Smooth muscle cell (in vitro differentiated cells): Measurements from ENCODE around the gene STK24. TPM values are rescaled to one million over a fixed set of nuclear protein-coding genes. Genes with fewer than 3 reads are reported as not detected.
"Not testable (repeated sequence)": the region's sequence is repeated elsewhere in the genome, so short reads cannot be mapped to it uniquely, and the experiment has no call there.

Experiments used
- DNase-seq: peaks from one replicate; lab custom pipeline; 2025; ENCODE audit not compliant: unreplicated experiment; lab: John Stamatoyannopoulos, UW
- H2AFZ ChIP-seq: fragments of 200-600 bp; sonication (generic); 2 replicates; pipeline ENCODE4 v1.6.0; 2016; ENCODE audit warnings: antibody characterized with exemption, low read depth, mild to moderate bottlenecking
- H3F3A ChIP-seq: fragments of 200-600 bp; sonication (generic); 2 replicates; pipeline ENCODE4 v1.6.0; 2017; ENCODE audit warnings: antibody characterized with exemption, low read depth
- H3K27ac ChIP-seq: fragments of 200-600 bp; sonication (generic); 2 replicates; pipeline ENCODE4 v1.5.1; 2016; ENCODE audit warnings: low read depth, mild to moderate bottlenecking
- H3K27me3 ChIP-seq: fragments of 200-600 bp; sonication (generic); 2 replicates; pipeline ENCODE4 v1.6.1; 2016; ENCODE audit warnings: low read depth, mild to moderate bottlenecking
- H3K36me3 ChIP-seq: fragments of 200-600 bp; sonication (generic); 2 replicates; pipeline ENCODE4 v1.5.1; 2016; ENCODE audit warnings: low read depth
- H3K4me1 ChIP-seq: fragments of 200-600 bp; sonication (generic); 2 replicates; pipeline ENCODE4 v1.5.1; 2016; ENCODE audit warnings: low read depth
- H3K4me2 ChIP-seq: fragments of 200-600 bp; sonication (generic); 2 replicates; pipeline ENCODE4 v1.6.0; 2016; ENCODE audit warnings: mild to moderate bottlenecking
- H3K4me3 ChIP-seq: fragments of 200-600 bp; sonication (generic); 2 replicates; pipeline ENCODE4 v1.5.1; 2016; ENCODE audit warnings: mild to moderate bottlenecking
- H3K79me2 ChIP-seq: fragments of 200-600 bp; sonication (generic); 2 replicates; pipeline ENCODE4 v1.6.0; 2016; ENCODE audit warnings: low read depth, mild to moderate bottlenecking
- H3K9ac ChIP-seq: fragments of 200-600 bp; sonication (generic); 2 replicates; pipeline ENCODE4 v1.6.0; 2016; ENCODE audit warnings: low read depth
- H3K9me3 ChIP-seq: fragments of 200-600 bp; sonication (generic); replicated peaks from 2 replicates; pipeline ENCODE4 v1.5.1; 2016; ENCODE audit warnings: low read depth
- H4K20me1 ChIP-seq: fragments of 200-600 bp; sonication (generic); 2 replicates; pipeline ENCODE4 v1.6.0; 2016; ENCODE audit warnings: low read depth
- WGBS: methylation state at CpG from one replicate; pipeline ENCODE4 v1.1.7; 2016; ENCODE audit warnings: low lambda C conversion rate; 5-methylcytosine and 5-hydroxymethylcytosine counted together
- polyA plus RNA-seq: library from polyadenylated mRNA; unstranded; fragments of >200 nt; fragmentation: Nextera tagmentation; extraction: Ambion mirVana; gene quantifications from 2 replicates; pipeline ENCODE4 v1.2.1, GENCODE V29; 2016
- total RNA-seq: library from RNA; depleted of rRNA; stranded (reverse); fragments of >200 nt; gene quantifications from 2 replicates; pipeline ENCODE4 v1.2.3, GENCODE V29; 2014
- TF ChIP-seq, protein P1 (sequence below): fragments of 200-600 bp; sonication (generic); IDR thresholded peaks from 2 replicates; pipeline ENCODE4 v1.5.1; 2017; ENCODE audit warnings: borderline replicate concordance, mild to moderate bottlenecking, antibody characterized with exemption; ENCODE audit not compliant: insufficient read depth, poor library complexity, severe bottlenecking

Gene STK24
- total and polyA plus RNA-seq, 2 experiments from 2014 or later: 80.2 to 89.1 TPM

DNA sequence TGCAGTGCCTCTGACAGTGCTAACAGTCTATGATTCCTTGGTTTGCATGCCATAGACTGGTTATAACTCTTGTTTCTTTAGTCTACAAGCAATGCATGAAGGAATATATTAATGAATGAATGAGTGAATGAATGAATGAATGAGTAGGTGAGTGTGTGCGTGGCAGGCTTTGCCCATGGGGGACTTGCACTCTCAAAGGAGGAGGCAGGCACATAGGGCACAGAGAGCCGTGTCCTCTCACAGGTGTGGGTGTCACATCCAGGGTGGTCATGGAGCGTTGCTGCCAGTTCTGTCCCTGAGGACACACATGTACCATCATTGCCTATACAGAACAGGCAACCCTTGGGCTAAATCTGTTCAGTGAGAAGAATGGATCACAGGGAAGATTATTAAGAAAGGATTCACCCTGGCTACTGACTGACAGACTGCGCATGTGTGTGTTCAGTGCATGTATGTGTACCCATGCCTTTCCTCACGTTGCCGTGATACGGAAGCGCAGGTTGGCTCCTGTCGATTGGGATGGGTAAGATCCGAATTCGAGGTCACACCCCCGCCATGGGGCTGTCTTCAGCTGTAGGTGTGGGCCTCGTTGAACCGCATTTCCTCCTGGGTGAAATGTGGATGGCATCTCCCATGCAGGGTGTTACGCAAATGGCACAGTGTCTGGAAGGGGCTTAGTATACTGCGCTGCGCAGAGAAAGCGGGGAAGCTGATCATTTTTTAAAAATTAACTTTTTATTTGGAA, 161.4 kb downstream of the STK24 start:
- H3K4me1 ChIP-seq: no peaks in the 10 kb centered on the region
- H3K4me2 ChIP-seq: no peak overlapping the region
- TF ChIP-seq, protein P1, sequence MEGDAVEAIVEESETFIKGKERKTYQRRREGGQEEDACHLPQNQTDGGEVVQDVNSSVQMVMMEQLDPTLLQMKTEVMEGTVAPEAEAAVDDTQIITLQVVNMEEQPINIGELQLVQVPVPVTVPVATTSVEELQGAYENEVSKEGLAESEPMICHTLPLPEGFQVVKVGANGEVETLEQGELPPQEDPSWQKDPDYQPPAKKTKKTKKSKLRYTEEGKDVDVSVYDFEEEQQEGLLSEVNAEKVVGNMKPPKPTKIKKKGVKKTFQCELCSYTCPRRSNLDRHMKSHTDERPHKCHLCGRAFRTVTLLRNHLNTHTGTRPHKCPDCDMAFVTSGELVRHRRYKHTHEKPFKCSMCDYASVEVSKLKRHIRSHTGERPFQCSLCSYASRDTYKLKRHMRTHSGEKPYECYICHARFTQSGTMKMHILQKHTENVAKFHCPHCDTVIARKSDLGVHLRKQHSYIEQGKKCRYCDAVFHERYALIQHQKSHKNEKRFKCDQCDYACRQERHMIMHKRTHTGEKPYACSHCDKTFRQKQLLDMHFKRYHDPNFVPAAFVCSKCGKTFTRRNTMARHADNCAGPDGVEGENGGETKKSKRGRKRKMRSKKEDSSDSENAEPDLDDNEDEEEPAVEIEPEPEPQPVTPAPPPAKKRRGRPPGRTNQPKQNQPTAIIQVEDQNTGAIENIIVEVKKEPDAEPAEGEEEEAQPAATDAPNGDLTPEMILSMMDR: no peak
- H3K27me3 ChIP-seq: no peaks in the 10 kb centered on the region
- H3K4me3 ChIP-seq: no peak overlapping the region
- no peak overlapping the region for H3K27ac ChIP-seq
- H3K9me3 ChIP-seq: no peaks in the 10 kb centered on the region
- no peaks in the 10 kb centered on the region for H3K36me3 ChIP-seq
- H3K79me2 ChIP-seq: no peaks in the 10 kb centered on the region
- WGBS: 98% methylated on average over 18 of the region's 18 CpGs
- H2AFZ ChIP-seq: no peak overlapping the region
- H3F3A ChIP-seq: no peaks in the 10 kb centered on the region
- H3K9ac ChIP-seq: no peak overlapping the region
- no peak for DNase-seq
- H4K20me1 ChIP-seq: no peaks in the 10 kb centered on the region

DNA sequence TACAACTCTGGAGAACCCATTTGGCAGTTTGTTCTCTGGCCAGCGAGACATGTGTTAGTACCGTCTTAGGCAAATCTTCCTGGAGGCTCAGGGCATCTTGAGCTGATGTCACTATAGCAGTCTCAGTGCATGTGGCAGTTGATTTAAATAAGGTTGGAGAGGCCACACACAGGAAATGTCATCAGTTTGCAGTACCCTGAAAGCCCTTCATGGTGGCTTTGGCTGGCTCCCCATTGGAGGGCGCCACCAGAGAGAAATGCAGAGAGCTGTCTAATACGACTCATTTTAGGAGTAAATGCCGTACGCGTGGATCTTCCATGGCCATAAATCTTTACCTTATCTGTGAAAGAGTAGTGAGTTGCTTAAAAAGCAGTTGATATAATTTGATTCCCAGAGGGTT, 163.1 kb downstream of the STK24 start:
- no peaks in the 10 kb centered on the region for H4K20me1 ChIP-seq
- no peak overlapping the region for H3K9ac ChIP-seq
- no peak overlapping the region for H3K4me3 ChIP-seq
- no peak for DNase-seq
- H3K27ac ChIP-seq: no peak overlapping the region
- H3K4me2 ChIP-seq: no peak overlapping the region
- H3K27me3 ChIP-seq: no peaks in the 10 kb centered on the region
- no peaks in the 10 kb centered on the region for H3K36me3 ChIP-seq
- no peaks in the 10 kb centered on the region for H3K4me1 ChIP-seq
- no peaks in the 10 kb centered on the region for H3F3A ChIP-seq
- 93% methylated on average over 7 of the region's 7 CpGs for WGBS
- no peaks in the 10 kb centered on the region for H3K79me2 ChIP-seq
- H3K9me3 ChIP-seq: no peaks in the 10 kb centered on the region
- TF ChIP-seq, protein P1: no peak
- H2AFZ ChIP-seq: no peak overlapping the region

DNA sequence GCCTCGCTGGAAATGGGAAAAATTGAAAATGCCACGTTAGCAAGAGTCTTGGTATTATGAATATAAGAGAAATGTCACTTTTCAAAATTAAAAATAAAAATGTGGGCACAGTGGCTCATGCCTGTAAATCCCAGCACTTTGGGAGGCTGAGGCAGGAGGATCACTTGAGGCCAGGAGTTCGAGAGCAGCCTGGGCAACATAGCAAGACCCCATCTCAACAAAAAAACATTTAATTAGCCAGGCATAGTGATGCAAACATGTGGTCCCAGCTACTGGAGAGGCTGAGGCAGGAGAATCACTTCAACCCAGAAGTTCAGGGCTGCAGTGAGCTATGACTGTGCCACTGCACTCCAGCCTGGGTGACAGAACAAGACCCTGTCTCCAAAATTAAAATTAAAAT, 163.6 kb downstream of the STK24 start:
- H3K9ac ChIP-seq, H3K79me2 ChIP-seq, H3K9me3 ChIP-seq, H3K27me3 ChIP-seq, DNase-seq, H3K4me2 ChIP-seq, H4K20me1 ChIP-seq, H3K4me1 ChIP-seq, H3F3A ChIP-seq, H3K36me3 ChIP-seq, H3K4me3 ChIP-seq, H2AFZ ChIP-seq, H3K27ac ChIP-seq: not testable (repeated sequence)
- WGBS: 98% methylated on average over 3 of the region's 3 CpGs

DNA sequence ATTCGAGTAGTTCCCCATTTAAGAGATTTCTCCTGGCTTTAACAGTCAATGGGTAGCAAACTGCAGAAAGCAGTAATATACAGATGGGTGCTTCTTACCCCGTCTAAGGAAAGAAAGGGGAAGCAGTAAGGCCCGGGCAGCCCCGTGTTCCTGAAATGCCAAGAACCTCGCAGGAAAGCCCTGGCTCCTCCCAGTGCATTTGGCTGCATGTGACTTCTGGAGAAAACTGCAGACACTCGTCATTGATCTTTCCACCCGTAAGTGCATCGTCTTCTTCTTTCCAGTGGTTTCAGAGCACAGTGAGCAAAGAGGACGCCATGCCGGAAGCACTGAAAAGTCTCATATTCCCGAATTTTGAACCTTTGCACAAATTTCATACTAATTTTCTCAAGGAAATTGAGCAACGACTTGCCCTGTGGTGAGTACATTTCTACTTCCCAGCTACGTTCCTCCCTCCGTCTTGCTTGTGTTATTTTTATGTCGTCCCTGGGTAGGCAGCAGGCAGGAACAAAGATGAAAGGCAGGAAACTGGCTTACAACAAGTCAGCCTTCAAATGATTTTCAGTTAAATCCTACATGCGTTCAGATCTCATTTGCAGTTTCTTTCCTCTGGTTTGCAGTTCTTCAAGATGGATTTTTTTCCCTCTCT, 165.2 kb downstream of the STK24 start:
- Histone ChIP-seq H3K4me1 (no peaks in the 10 kb centered on the region), H3K36me3 (no peaks in the 10 kb centered on the region), H3K27me3 (no peaks in the 10 kb centered on the region), H3K4me3 (no peak overlapping the region), H2AFZ (no peak overlapping the region), H3K79me2 (no peaks in the 10 kb centered on the region), H3K27ac (no peak overlapping the region), H3F3A (no peaks in the 10 kb centered on the region), H3K9me3 (no peaks in the 10 kb centered on the region), H3K9ac (no peak overlapping the region), H4K20me1 (no peaks in the 10 kb centered on the region), H3K4me2 (no peak overlapping the region)
- TF ChIP-seq, protein P1: no peak
- no peak for DNase-seq
- 80% methylated on average over 16 of the region's 16 CpGs for WGBS
